BJ (cell line): ENCODE results near the gene ERICH4. TPM values are rescaled to one million over a fixed set of nuclear protein-coding genes. Genes with fewer than 3 reads are reported as not detected.

ENCODE experiments used
- CTCF ChIA-PET: fragments of 350-600 bp; formaldehyde crosslinking; extraction: SDS; loops from one replicate; lab custom pipeline; 2021; ENCODE audit warnings: antibody characterized with exemption, inconsistent platforms; lab: Yijun Ruan, JAX
- POLR2A ChIA-PET: fragments of 300-600 bp; sonication (Branson Sonifier 250); formaldehyde crosslinking; extraction: SDS; loops from one replicate; lab custom pipeline; 2021; ENCODE audit warnings: antibody characterized with exemption; lab: Charles Lee
- DNase-seq: peaks from one replicate; pipeline ENCODE4 v3.0.0-alpha.2; 2011; ENCODE audit warnings: low read depth
- H3K27me3 ChIP-seq: 2 replicates; pipeline ENCODE4 v1.6.0; 2011; ENCODE audit warnings: low read length; ENCODE audit not compliant: control insufficient read depth, insufficient read depth
- H3K36me3 ChIP-seq: 2 replicates; pipeline ENCODE4 v1.5.1; 2011; ENCODE audit warnings: low read length; ENCODE audit not compliant: control insufficient read depth, insufficient read depth
- H3K4me3 ChIP-seq: 2 replicates; pipeline ENCODE4 v1.5.1; 2011; ENCODE audit warnings: low read depth, mild to moderate bottlenecking, control low read depth, low read length
- CTCF ChIP-seq: IDR thresholded peaks from 2 replicates; pipeline ENCODE4 v1.5.1; 2011; ENCODE audit warnings: low read depth, mild to moderate bottlenecking, control low read depth, inconsistent platforms, low read length, moderate library complexity; ENCODE audit not compliant: insufficient read depth
- polyA minus RNA-seq: library from RNA; depleted of rRNA, polyadenylated mRNA; stranded (reverse); fragments of >200 nt; gene quantifications from 2 replicates; pipeline ENCODE4 v1.2.3, GENCODE V29; 2011; rRNA and poly(A)+ RNA removed
- polyA plus RNA-seq: library from polyadenylated mRNA; depleted of rRNA; stranded (reverse); fragments of >200 nt; gene quantifications from 2 replicates; pipeline ENCODE4 v1.2.3, GENCODE V29; 2011; rRNA removed

Gene ERICH4
- polyA plus RNA-seq (not detected in 2 replicates), polyA minus RNA-seq (not detected in 2 replicates)

- H3K27me3 ChIP-seq, result peaks cover 3% of the 10 kb centered on the region; the same call in 1 of the 2 replicates
- CTCF ChIA-PET, result interaction anchor here (0.7 to 14.7 kb wide), 2 partner anchors 97 to 126 kb away, joined by 3 to 205 read pairs; no protein-coding TSS in a partner anchor
- TF ChIP-seq CTCF, result no peak
- no peak within 1 kb of the TSS for H3K4me3 ChIP-seq
- H3K36me3 ChIP-seq, result no peaks in the 10 kb centered on the region
- no peak for DNase-seq
- POLR2A ChIA-PET, result no interaction called here
These were observed at the start of gene ERICH4 for GRCh38 chr19:41442473-41443355. TSS of gene ERICH4 (plus strand) at chr19:41443156. CDS start at chr19:41443170, 14 bp downstream.

- TF ChIP-seq CTCF, result no peak
- Histone ChIP-seq H3K4me3 (no peak overlapping the region), H3K27me3 (no peaks in the 10 kb centered on the region), H3K36me3 (peaks cover 9% of the 10 kb centered on the region)
- ChIA-PET POLR2A (no interaction called here), CTCF (no interaction called here)
- DNase-seq, result no peak
These were observed 47.6 kb upstream of the ERICH4 start for GRCh38 chr19:41395355-41395754.

GRCh38 chr19:41397086-41398049, 45.6 kb upstream of the ERICH4 start, which contains the start of the genes BCKDHA and EXOSC5:
TSS of gene BCKDHA (plus strand) at chr19:41397818. CDS start at chr19:41397828, 10 bp downstream.
TSS of gene EXOSC5 (minus strand) at chr19:41397359. CDS start at chr19:41397328, 31 bp downstream.
- TF ChIP-seq CTCF, result no peak
- Histone ChIP-seq H3K27me3 (no peaks in the 10 kb centered on the region), H3K4me3 (peak within 1 kb of the TSS; percentile 88), H3K36me3 (peaks cover 1% of the 10 kb centered on the region; the same call in 1 of the 2 replicates)
- ChIA-PET CTCF (no interaction called here), POLR2A (no interaction called here)
- peak; percentile 98 for DNase-seq

- Histone ChIP-seq H3K36me3 (peaks cover 1% of the 10 kb centered on the region; the same call in 1 of the 2 replicates), H3K27me3 (no peaks in the 10 kb centered on the region), H3K4me3 (peak overlapping the region; percentile 81)
- no peak for DNase-seq
- TF ChIP-seq CTCF, result no peak
- POLR2A ChIA-PET, result no interaction called here
- CTCF ChIA-PET, result interaction anchor here (1.0 to 1.1 kb wide), 2 partner anchors 9 to 89 kb away, joined by 3 to 4 read pairs; no protein-coding TSS in a partner anchor
These were observed 44.9 kb upstream of the ERICH4 start for GRCh38 chr19:41398050-41398418.
